GM12872 (cell line): ENCODE data around the gene PKNOX2.

Source experiments
- CTCF ChIP-seq: IDR thresholded peaks from 3 replicates; pipeline ENCODE4 v1.5.1; 2011; ENCODE audit warnings: low read depth, mild to moderate bottlenecking, low read length, moderate library complexity; ENCODE audit not compliant: insufficient read depth

Gene PKNOX2

GRCh38 chr11:125163431-125164063 lies 1.0 kb upstream of the PKNOX2 start:
- no peak for TF ChIP-seq CTCF

- no peak for TF ChIP-seq CTCF
These were observed 495 bp upstream of the PKNOX2 start for GRCh38 chr11:125164091-125164421.

GRCh38 chr11:125165111-125165842 lies 726 bp downstream of the PKNOX2 start:
- no peak for TF ChIP-seq CTCF

GRCh38 chr11:125165843-125166763 lies 1.6 kb downstream of the PKNOX2 start:
- no peak for TF ChIP-seq CTCF

- no peak for TF ChIP-seq CTCF
These were observed 2.3 kb downstream of the PKNOX2 start for GRCh38 chr11:125166764-125167291.

GRCh38 chr11:125167292-125167953 lies 2.9 kb downstream of the PKNOX2 start:
- TF ChIP-seq CTCF: no peak
